ENCODE results near the gene PEMT.

- no peak for TF ChIP-seq CTCF (IDR thresholded peaks at IDR 0.05)
- no peak for TF ChIP-seq POLR2AphosphoS5 (IDR thresholded peaks at IDR 0.05)
- TF ChIP-seq EP300 (IDR thresholded peaks at IDR 0.05; ENCODE audit: low read depth) = no peak
- no peak for TF ChIP-seq POLR2A (IDR thresholded peaks at IDR 0.05)
These were observed 12.4 kb upstream of the PEMT start for GRCh38 chr17:17603895-17604225.

Data from transverse colon (tissue), 4 donors.